Measurements from ENCODE around the gene VAMP5. TPM values are rescaled to one million over a fixed set of nuclear protein-coding genes. Genes with fewer than 3 reads are reported as not detected.

VAMP5 gene
- total and polyA plus RNA-seq, 9 of the 15 experiments (the other 6 are each of a cell fraction or from before 2014, with no cell fraction given) = 0.54 to 1.9 (median 1.5) TPM; not detected in 2

DNA sequence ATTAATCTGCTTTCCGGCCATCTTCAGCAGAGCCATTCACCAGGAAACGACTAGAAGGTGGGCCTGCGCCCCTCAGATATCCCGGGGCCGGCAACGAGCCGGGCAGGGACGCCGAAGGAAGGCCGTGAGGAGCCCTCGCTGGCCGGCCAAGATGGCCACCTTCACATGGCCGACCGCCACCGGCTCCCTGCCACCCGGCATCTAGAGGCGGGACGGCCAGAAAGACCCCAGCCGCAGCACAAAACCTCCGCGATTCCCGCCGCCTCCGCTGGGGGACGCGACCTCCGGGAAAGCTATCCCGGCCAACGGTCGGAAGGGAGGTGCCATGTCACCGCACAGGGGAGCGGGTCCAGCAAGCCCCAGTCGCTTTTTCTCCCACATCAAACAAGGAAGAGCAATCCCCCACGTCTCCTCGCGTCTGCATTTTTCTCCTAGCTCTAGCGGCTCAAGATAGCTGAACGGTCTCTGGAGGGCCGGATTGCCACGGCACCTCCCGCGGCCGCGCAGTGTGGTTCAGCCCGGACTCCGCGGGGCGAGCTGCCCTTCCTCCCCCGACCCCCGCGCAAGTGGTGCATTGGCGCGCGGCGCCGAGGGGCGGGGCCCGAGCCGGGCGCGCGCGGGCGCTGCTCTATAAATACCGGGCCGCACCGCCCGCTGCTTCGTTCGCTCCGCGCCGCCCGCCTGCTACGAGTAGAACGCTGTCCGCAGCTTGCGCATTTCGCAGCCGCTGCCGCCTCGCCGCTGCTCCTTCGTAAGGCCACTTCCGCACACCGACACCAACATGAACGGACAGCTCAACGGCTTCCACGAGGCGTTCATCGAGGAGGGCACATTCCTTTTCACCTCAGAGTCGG lies 45.5 kb upstream of the VAMP5 start, which contains the start of gene MAT2A (continued):
- TF ChIP-seq ZNF609 (CRISPR knock-in tag; IDR thresholded peaks at IDR 0.05; ENCODE audit: borderline replicate concordance) (no peak; the same call in 1 of the 2 replicates), POLR3A (IDR thresholded peaks at IDR 0.05; ENCODE audit: borderline replicate concordance, extremely low read depth, insufficient read depth, insufficient read length) (no peak), RUNX1 (IDR thresholded peaks at IDR 0.05; ENCODE audit: low read depth) (0 out of 2 replicates have a peak, but pooled peaks have one; percentile 60), GTF2B (IDR thresholded peaks at IDR 0.05; ENCODE audit: extremely low read depth, insufficient read length) (peak; percentile 90), HBP1 (CRISPR knock-in tag; IDR thresholded peaks at IDR 0.05) (peak; percentile 22; the same call in 1 of the 2 replicates), ZSCAN29 (IDR thresholded peaks at IDR 0.05) (no peak), KLF6 (CRISPR knock-in tag; IDR thresholded peaks at IDR 0.05; ENCODE audit: borderline replicate concordance) (0 out of 2 replicates have a peak, but pooled peaks have one; percentile 21), ZNF584 (CRISPR knock-in tag; IDR thresholded peaks at IDR 0.05; ENCODE audit: low read depth) (peak; percentile 77), JUND (IDR thresholded peaks at IDR 0.05; ENCODE audit: borderline replicate concordance, low read depth, low read length) (peak; percentile 97), JUND (tag; IDR thresholded peaks at IDR 0.05; ENCODE audit: borderline replicate concordance, low read depth, low read length) (peak; percentile 42; the same call in 1 of the 3 replicates), NFE2 (IDR thresholded peaks at IDR 0.05; ENCODE audit: low read depth) (peak; percentile 26; the same call in 1 of the 2 replicates), RFX5 (IDR thresholded peaks at IDR 0.05; ENCODE audit: low read depth, low read length) (0 out of 2 replicates have a peak, but pooled peaks have one; percentile 15), SOX6 (IDR thresholded peaks at IDR 0.05) (peak; percentile 53), ZNF253 (CRISPR knock-in tag; conservative IDR thresholded peaks at IDR 0.05) (0 out of 2 replicates have a peak, but pooled peaks have one; percentile 45)
- TF ChIP-seq, protein P1, sequence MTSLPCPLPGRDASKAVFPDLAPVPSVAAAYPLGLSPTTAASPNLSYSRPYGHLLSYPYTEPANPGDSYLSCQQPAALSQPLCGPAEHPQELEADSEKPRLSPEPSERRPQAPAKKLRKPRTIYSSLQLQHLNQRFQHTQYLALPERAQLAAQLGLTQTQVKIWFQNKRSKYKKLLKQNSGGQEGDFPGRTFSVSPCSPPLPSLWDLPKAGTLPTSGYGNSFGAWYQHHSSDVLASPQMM (CRISPR knock-in tag; IDR thresholded peaks at IDR 0.05) = no peak
- TF ChIP-seq, protein P2, sequence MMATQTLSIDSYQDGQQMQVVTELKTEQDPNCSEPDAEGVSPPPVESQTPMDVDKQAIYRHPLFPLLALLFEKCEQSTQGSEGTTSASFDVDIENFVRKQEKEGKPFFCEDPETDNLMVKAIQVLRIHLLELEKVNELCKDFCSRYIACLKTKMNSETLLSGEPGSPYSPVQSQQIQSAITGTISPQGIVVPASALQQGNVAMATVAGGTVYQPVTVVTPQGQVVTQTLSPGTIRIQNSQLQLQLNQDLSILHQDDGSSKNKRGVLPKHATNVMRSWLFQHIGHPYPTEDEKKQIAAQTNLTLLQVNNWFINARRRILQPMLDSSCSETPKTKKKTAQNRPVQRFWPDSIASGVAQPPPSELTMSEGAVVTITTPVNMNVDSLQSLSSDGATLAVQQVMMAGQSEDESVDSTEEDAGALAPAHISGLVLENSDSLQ (IDR thresholded peaks at IDR 0.05) = no peak

Data from K562 (cell line).